ENCODE results near the gene TRPM7.

TRPM7 gene

DNA sequence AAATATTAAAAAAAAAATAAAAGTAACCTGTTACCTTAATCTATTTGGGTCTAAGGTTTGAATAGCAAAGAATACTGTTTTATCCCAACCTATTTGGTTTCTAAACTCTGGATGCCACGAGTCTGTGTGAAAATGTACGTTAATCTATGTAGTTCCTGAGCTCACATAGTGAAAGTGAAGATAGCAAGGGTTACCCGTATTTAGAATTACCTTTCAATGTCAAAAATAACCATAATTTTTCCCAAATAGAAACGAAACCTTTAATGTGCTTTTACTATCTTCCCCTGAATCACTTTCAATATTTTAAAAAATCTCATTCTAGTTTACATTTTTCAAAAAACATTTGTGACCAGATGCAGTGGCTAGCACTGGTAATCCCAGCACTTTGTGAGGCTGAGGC, 134.4 kb downstream of the TRPM7 start:
- no peak for DNase-seq (ENCODE audit: insufficient read length, low spot score)
- FAIRE-seq: peak; percentile 57
- TF ChIP-seq SPI1 (IDR thresholded peaks at IDR 0.05; ENCODE audit: low read depth, low read length): no peak
- TF ChIP-seq POLR2AphosphoS5 (IDR thresholded peaks at IDR 0.05; ENCODE audit: low read depth, low read length): 0 out of 2 replicates have a peak, but pooled peaks have one; percentile 3

DNA sequence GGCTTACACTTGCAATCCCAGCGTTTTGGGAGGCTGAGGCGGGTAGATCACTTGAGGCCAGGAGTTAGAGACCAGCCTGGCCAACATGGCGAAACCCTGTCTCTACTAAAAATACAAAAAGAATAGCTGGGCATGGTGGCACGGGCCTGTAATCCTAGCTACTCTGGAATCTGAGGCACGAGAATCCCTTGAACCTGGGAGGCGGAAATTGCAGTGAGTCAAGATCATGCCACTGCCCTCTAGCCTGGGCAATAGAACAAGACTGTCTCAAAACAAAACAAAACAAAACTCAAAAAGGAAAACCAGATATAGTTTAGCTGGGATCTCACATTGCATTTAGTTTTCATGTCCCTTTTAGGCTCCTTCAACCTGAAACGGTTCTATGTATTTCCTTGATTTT, 137.3 kb downstream of the TRPM7 start:
- no peak for DNase-seq (ENCODE audit: insufficient read length, low spot score)
- no peak for FAIRE-seq
- TF ChIP-seq POLR2AphosphoS5 (IDR thresholded peaks at IDR 0.05; ENCODE audit: low read depth, low read length) (no peak), SPI1 (IDR thresholded peaks at IDR 0.05; ENCODE audit: low read depth, low read length) (no peak), POU2F2 (IDR thresholded peaks at IDR 0.05; ENCODE audit: low read depth, low read length) (no peak), TAF1 (IDR thresholded peaks at IDR 0.05; ENCODE audit: low read depth, low read length) (no peak), PAX5 (IDR thresholded peaks at IDR 0.05; ENCODE audit: insufficient read depth, low read length, severe bottlenecking) (no peak), POLR2A (IDR thresholded peaks at IDR 0.05; ENCODE audit: low read depth, low read length) (no peak)

DNA sequence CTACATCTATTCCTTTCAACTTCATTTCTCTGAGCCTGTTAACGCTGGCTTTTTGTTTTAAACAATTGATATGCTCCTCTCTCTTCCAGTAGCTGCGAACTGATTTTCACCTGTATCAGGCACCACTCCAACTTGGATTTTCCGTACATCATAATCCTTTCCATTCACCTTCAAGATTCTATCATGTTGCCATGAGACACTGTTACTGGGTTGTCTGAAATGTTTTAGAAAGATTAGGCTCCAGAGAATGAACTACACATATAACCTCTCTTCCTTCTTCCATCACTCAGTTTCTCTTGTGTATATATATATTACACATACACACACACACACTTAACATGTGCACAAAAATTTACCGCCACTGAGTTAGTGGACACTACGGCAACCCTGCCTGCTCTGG, 140.0 kb downstream of the TRPM7 start, which contains the start of gene USP50:
TSS of gene USP50 (minus strand) at position 101 of the 400 bp plus-strand sequence. CDS start 141 bp downstream, outside the sequence.
- TF ChIP-seq POLR2AphosphoS5 (IDR thresholded peaks at IDR 0.05; ENCODE audit: low read depth, low read length): no peak
- no peak for TF ChIP-seq SPI1 (IDR thresholded peaks at IDR 0.05; ENCODE audit: low read depth, low read length)
- no peak for TF ChIP-seq PAX5 (IDR thresholded peaks at IDR 0.05; ENCODE audit: insufficient read depth, low read length, severe bottlenecking)
- no peak for TF ChIP-seq TAF1 (IDR thresholded peaks at IDR 0.05; ENCODE audit: low read depth, low read length)
- no peak for DNase-seq (ENCODE audit: insufficient read length, low spot score)
- FAIRE-seq: no peak

DNA sequence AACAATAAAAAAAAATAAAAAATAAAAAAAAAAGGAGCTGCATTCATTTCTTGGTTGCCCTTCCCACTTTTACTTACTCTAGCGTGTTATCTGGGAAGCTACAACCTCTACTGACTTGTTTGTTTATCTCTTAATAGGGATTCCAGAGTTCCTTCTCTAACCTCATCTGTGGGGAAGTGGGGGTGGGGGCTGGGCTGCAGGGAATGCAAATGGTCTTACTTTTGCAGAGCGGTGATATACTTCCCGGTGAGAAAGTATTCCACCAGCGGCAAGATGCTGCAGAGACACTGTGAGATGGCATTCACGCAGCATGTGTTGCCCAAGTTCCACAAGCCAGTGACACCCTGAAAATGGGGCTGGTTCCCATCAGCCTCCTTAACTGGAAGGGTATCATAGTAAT, 142.2 kb downstream of the TRPM7 start:
- no peak for DNase-seq (ENCODE audit: insufficient read length, low spot score)
- peak; percentile 31 for FAIRE-seq
- TF ChIP-seq POLR2AphosphoS5 (IDR thresholded peaks at IDR 0.05; ENCODE audit: low read depth, low read length): no peak
- no peak for TF ChIP-seq POU2F2 (IDR thresholded peaks at IDR 0.05; ENCODE audit: low read depth, low read length)
- no peak for TF ChIP-seq TAF1 (IDR thresholded peaks at IDR 0.05; ENCODE audit: low read depth, low read length)
- TF ChIP-seq PAX5 (IDR thresholded peaks at IDR 0.05; ENCODE audit: insufficient read depth, low read length, severe bottlenecking): no peak
- TF ChIP-seq SPI1 (IDR thresholded peaks at IDR 0.05; ENCODE audit: low read depth, low read length): no peak
- TF ChIP-seq POLR2A (IDR thresholded peaks at IDR 0.05; ENCODE audit: low read depth, low read length): no peak

DNA sequence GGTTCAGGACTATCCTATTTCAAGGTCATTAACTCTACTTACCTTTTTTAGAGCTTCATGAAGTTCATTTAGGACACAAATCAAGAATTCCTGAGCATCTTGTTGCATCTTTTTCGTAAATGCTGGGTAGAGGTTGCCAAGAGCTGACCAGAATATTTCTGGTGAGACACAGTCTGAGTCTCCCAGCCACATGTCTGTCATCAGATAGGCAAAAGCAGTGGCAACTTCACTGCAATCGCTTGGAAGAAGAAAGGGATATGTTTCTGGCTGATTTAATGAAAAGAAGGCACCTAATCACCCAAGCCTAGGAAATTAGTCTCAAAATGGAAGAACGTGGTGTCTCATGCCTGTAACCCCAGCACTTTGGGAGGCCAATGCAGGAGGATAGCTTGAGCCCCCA, 143.0 kb downstream of the TRPM7 start:
- FAIRE-seq (no peak), DNase-seq (ENCODE audit: insufficient read length, low spot score) (no peak)
- TF ChIP-seq POLR2AphosphoS5 (IDR thresholded peaks at IDR 0.05; ENCODE audit: low read depth, low read length) (no peak), TAF1 (IDR thresholded peaks at IDR 0.05; ENCODE audit: low read depth, low read length) (no peak), POLR2A (IDR thresholded peaks at IDR 0.05; ENCODE audit: low read depth, low read length) (no peak), SPI1 (IDR thresholded peaks at IDR 0.05; ENCODE audit: low read depth, low read length) (no peak), POU2F2 (IDR thresholded peaks at IDR 0.05; ENCODE audit: low read depth, low read length) (no peak), PAX5 (IDR thresholded peaks at IDR 0.05; ENCODE audit: insufficient read depth, low read length, severe bottlenecking) (no peak)

DNA sequence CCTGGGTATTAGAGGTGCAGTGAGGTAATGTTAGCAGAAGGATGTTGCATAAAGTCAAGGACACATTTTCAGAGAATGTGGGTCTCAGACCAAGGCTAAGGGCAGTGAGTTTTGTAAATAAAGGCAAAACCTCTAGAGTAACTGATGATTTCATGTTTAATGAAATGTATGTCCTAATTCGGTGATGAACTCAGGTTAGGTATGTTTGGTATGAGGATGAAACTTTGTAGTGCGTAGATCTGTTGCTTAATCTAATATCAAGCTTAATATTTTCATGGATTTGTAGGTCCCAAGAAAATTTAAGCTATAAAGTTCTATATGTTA, 143.7 kb downstream of the TRPM7 start:
- DNase-seq (ENCODE audit: insufficient read length, low spot score) (no peak), FAIRE-seq (no peak)
- TF ChIP-seq POLR2A (IDR thresholded peaks at IDR 0.05; ENCODE audit: low read depth, low read length) (no peak), PAX5 (IDR thresholded peaks at IDR 0.05; ENCODE audit: insufficient read depth, low read length, severe bottlenecking) (no peak), SPI1 (IDR thresholded peaks at IDR 0.05; ENCODE audit: low read depth, low read length) (no peak), POU2F2 (IDR thresholded peaks at IDR 0.05; ENCODE audit: low read depth, low read length) (no peak)

DNA sequence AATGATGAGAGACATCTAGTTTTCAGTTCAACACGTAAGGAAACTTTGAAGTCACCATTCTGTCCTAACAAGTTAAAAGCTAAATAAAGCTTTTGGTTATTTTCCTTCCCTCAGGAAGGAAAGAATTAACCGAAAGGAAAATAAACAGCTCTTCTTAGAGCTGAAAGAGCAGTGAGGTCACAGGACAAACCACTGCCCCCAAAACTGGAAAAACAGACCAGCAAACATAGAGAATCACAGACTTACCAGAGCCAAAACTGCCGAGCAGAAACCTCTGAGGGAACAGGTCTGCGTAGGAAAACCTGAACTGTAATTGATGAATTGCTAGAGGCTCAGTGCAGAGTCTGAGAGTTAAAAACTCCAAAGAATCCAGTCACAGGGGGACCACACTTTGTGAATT, 154.8 kb downstream of the TRPM7 start:
- no peak for DNase-seq (ENCODE audit: insufficient read length, low spot score)
- TF ChIP-seq POLR2AphosphoS5 (IDR thresholded peaks at IDR 0.05; ENCODE audit: low read depth, low read length) (no peak), TAF1 (IDR thresholded peaks at IDR 0.05; ENCODE audit: low read depth, low read length) (no peak), PAX5 (IDR thresholded peaks at IDR 0.05; ENCODE audit: insufficient read depth, low read length, severe bottlenecking) (no peak)
- no peak for FAIRE-seq

DNA sequence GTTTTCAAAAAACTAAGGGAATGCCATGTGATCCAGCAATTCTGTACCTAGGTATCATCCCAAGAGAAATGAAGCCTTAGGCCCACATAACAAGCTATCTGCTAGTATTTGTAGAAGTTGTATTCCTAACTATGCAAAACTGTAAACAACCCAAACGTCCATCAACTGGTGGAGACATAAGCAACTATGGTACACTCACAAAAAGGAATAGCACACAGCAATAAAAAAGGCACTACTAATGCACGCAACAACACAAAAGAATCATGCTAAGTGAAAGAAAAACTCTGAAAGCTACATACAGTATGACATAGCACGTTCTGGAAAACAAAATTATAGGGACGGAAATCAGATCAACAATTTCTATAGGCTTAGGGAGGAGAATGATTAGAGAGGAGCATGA, 155.4 kb downstream of the TRPM7 start:
- DNase-seq (ENCODE audit: insufficient read length, low spot score) (no peak), FAIRE-seq (no peak)
- TF ChIP-seq POLR2AphosphoS5 (IDR thresholded peaks at IDR 0.05; ENCODE audit: low read depth, low read length) (no peak), PAX5 (IDR thresholded peaks at IDR 0.05; ENCODE audit: insufficient read depth, low read length, severe bottlenecking) (no peak), SPI1 (IDR thresholded peaks at IDR 0.05; ENCODE audit: low read depth, low read length) (no peak), POU2F2 (IDR thresholded peaks at IDR 0.05; ENCODE audit: low read depth, low read length) (no peak), TAF1 (IDR thresholded peaks at IDR 0.05; ENCODE audit: low read depth, low read length) (no peak), POLR2A (IDR thresholded peaks at IDR 0.05; ENCODE audit: low read depth, low read length) (no peak)

DNA sequence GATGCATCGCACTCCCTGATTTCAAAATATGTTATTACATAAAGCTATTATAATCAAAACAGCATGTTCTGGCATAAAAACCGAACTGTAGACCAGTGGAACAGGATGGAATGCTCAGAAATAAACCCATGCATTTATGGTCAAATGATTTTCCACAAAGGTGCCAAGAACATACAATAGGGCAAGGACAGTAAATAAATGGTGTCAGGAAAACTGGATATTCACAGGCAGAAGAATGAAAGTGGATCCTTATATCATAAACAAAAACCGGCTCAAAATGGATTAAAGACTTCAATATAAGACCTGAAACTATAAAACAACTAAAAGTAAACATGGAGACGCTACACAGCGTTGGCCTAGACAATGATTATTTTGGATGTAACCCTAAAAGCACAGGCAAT, 162.7 kb downstream of the TRPM7 start:
- DNase-seq (ENCODE audit: insufficient read length, low spot score) (no peak), FAIRE-seq (no peak)
- no peak for TF ChIP-seq PAX5 (IDR thresholded peaks at IDR 0.05; ENCODE audit: insufficient read depth, low read length, severe bottlenecking)
- TF ChIP-seq TAF1 (IDR thresholded peaks at IDR 0.05; ENCODE audit: low read depth, low read length): no peak
- no peak for TF ChIP-seq POLR2AphosphoS5 (IDR thresholded peaks at IDR 0.05; ENCODE audit: low read depth, low read length)
- no peak for TF ChIP-seq POU2F2 (IDR thresholded peaks at IDR 0.05; ENCODE audit: low read depth, low read length)
- no peak for TF ChIP-seq POLR2A (IDR thresholded peaks at IDR 0.05; ENCODE audit: low read depth, low read length)
- TF ChIP-seq SPI1 (IDR thresholded peaks at IDR 0.05; ENCODE audit: low read depth, low read length): no peak

DNA sequence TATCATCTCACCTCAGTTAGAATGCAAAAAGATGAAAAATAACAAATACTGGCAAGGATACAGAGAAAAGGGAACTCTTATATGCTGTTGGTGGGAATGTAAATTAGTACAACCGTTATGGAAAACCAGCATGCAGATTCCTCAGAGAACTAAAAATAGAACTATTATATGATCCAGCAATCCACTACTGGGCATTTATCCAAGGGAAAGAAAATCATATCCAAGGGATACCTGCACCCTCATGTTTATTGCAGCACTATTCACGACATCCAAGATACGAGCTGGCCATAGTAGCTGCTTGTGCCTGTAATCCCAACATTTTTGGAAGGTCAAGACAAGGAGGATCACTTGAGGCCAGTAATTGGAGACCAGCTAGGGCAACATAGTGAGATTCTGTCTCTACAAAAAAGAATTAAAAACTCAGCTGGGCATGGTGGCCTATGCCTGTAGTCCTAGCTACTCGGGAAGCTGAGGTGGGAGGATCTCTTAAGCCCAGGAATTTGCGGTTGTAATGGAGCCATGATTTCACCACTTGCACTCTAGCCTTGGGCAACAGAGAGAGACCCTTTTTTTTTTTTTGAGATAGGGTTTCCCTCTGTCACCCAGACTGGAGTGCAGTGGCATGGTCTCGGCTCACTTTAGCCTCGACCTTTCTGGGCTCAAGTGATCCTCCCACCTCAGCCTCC, 166.7 kb downstream of the TRPM7 start:
- no peak for TF ChIP-seq POU2F2 (IDR thresholded peaks at IDR 0.05; ENCODE audit: low read depth, low read length)
- no peak for TF ChIP-seq PAX5 (IDR thresholded peaks at IDR 0.05; ENCODE audit: insufficient read depth, low read length, severe bottlenecking)
- TF ChIP-seq POLR2AphosphoS5 (IDR thresholded peaks at IDR 0.05; ENCODE audit: low read depth, low read length): no peak
- no peak for TF ChIP-seq TAF1 (IDR thresholded peaks at IDR 0.05; ENCODE audit: low read depth, low read length)
- TF ChIP-seq POLR2A (IDR thresholded peaks at IDR 0.05; ENCODE audit: low read depth, low read length): no peak
- no peak for TF ChIP-seq SPI1 (IDR thresholded peaks at IDR 0.05; ENCODE audit: low read depth, low read length)
- FAIRE-seq (no peak), DNase-seq (ENCODE audit: insufficient read length, low spot score) (no peak)

Data from GM12891 (cell line).